Psoas muscle (tissue), 8 donors: ENCODE results near the gene MAPKAP1. TPM values are rescaled to one million over a fixed set of nuclear protein-coding genes. Genes with fewer than 3 reads are reported as not detected.

ENCODE experiments used
- ATAC-seq, 4 donors: fragments of 200-7000 bp; cut with Tn5 transposase; one replicate each; pipeline ENCODE4 v1.9.1; 2020; ENCODE audit warnings: moderate library complexity in 3 of 4, mild to moderate bottlenecking in 2 of 4
- DNase-seq, 2 donors: peaks; one replicate each; pipeline ENCODE4 v3.0.0-alpha.2; 2020
- H3K27ac ChIP-seq: fragments of 200-600 bp; one replicate; pipeline ENCODE4 v1.8.0; 2022
- H3K27me3 ChIP-seq, 3 donors: fragments of 200-600 bp in 1 of 3; one replicate each; pipeline versions ENCODE4 v1.6.1 to v1.8.0; 2013 to 2022; ENCODE audit warnings: low read length in 2 of 3, mild to moderate bottlenecking in 2 of 3, moderate library complexity in 1 of 3; ENCODE audit not compliant: insufficient read depth in 3 of 3
- H3K36me3 ChIP-seq, 2 donors: fragments of 200-600 bp in 1 of 2; one replicate each; pipeline versions ENCODE4 v1.6.1 to v1.8.0; 2013 to 2022; ENCODE audit warnings: low read depth in 1 of 2, mild to moderate bottlenecking in 1 of 2, moderate library complexity in 1 of 2; ENCODE audit not compliant: insufficient read depth in 1 of 2
- H3K4me1 ChIP-seq: fragments of 200-600 bp; one replicate; pipeline ENCODE4 v1.8.0; 2022
- H3K4me3 ChIP-seq: fragments of 200-600 bp; one replicate; pipeline ENCODE4 v1.8.0; 2022; ENCODE audit warnings: mild to moderate bottlenecking
- H3K9me3 ChIP-seq: fragments of 200-600 bp; one replicate; pipeline ENCODE4 v1.8.0; 2022
- CTCF ChIP-seq: fragments of 200-600 bp; IDR thresholded peaks from one replicate; pipeline ENCODE4 v1.8.0; 2022; ENCODE audit warnings: antibody characterized with exemption
- WGBS, 3 donors: extraction: QIAGEN DNeasy Blood & Tissue Kit; methylation state at CpG; one replicate each; pipeline versions ENCODE4 v1.1.6 to v1.1.7; 2013; 5-methylcytosine and 5-hydroxymethylcytosine counted together
- intact Hi-C, 2 donors: fragments of 100-400 bp; cut with DNase I; formaldehyde crosslinking; loops; one replicate each; pipeline versions ENCODE4 v1.11.0 to v1.14.2; 2022
- polyA plus RNA-seq, 3 donors: library from polyadenylated mRNA; stranded (reverse); fragments of 200-250 nt; gene quantifications; one replicate each; pipeline ENCODE4 v1.2.3, GENCODE V29; 2013
- total RNA-seq, 4 donors: library from RNA; stranded (reverse); fragmentation: NEBNext Ultra II Directional in 2 of 4; extraction: Animal tissue kit (Norgen Biotek cat#: 25700) in 2 of 4; gene quantifications; one replicate each; pipeline versions ENCODE4 v1.2.1 to v1.2.4, GENCODE V29; 2021 to 2023
- donor health status: healthy with polysubstance abuse.
- donor health status: DM: no; HTN: no; CAD: no; lungs with moderate emphysema.
- donor health status: Bipolar disorder and iron deficiency.
- donor health status: healthy.
- donor health status: DM: yes; HTN: yes; CAD: no.
- donor health status: DM: no; HTN: no; CAD: no.
- donor health status: DM: no; HTN: no; CAD: no.
- donor health status: DM: yes; HTN: yes; CAD: no.

MAPKAP1 gene
- total and polyA plus RNA-seq, 7 donors = 64.2 to 124 (median 90.4) TPM

GRCh38 chr9:125399666-125400065, 307.3 kb downstream of the MAPKAP1 start:
- Histone ChIP-seq H3K4me3 (no peak overlapping the region), H3K36me3 (no peaks in the 10 kb centered on the region), H3K27ac (no peak overlapping the region), H3K27me3 (no peaks in the 10 kb centered on the region), H3K9me3 (no peaks in the 10 kb centered on the region), H3K4me1 (no peaks in the 10 kb centered on the region)
- ATAC-seq (no peak), DNase-seq (no peak)
- intact Hi-C loops = loop anchor here in 1 of 2 donors (10.0 kb wide), 1 partner anchor 235 kb away; no protein-coding TSS in a partner anchor
- WGBS, 3 donors = 88 to 93% (median 89%) methylated on average over 20 of the region's 20 CpGs
- TF ChIP-seq CTCF = no peak

GRCh38 chr9:125399165-125399564, 307.8 kb downstream of the MAPKAP1 start:
- intact Hi-C loops = no loop called here
- Histone ChIP-seq H3K4me1 (no peaks in the 10 kb centered on the region), H3K36me3 (no peaks in the 10 kb centered on the region), H3K4me3 (no peak overlapping the region), H3K27me3 (no peaks in the 10 kb centered on the region), H3K9me3 (no peaks in the 10 kb centered on the region), H3K27ac (no peak overlapping the region)
- 91 to 92% (median 91%) methylated on average over 12 of the region's 12 CpGs for WGBS, 3 donors
- TF ChIP-seq CTCF = no peak
- ATAC-seq (no peak), DNase-seq (no peak)

- intact Hi-C loops = no loop called here
- Histone ChIP-seq H3K9me3 (no peaks in the 10 kb centered on the region), H3K27ac (no peak overlapping the region), H3K27me3 (no peaks in the 10 kb centered on the region), H3K4me1 (no peaks in the 10 kb centered on the region), H3K36me3 (no peaks in the 10 kb centered on the region), H3K4me3 (no peak overlapping the region)
- TF ChIP-seq CTCF = no peak
- no peak for ATAC-seq
- no peak for DNase-seq
- 97 to 98% (median 98%) methylated on average over 1 of the region's 1 CpG for WGBS, 3 donors
These were observed 308.8 kb downstream of the MAPKAP1 start for GRCh38 chr9:125398243-125398642.

- H3K4me3 ChIP-seq = no peak overlapping the region
- H3K36me3 ChIP-seq = no peaks in the 10 kb centered on the region
- no peaks in the 10 kb centered on the region for H3K9me3 ChIP-seq
- 41 to 68% (median 52%) methylated on average over 11 of the region's 11 CpGs for WGBS, 3 donors
- no peak for TF ChIP-seq CTCF
- H3K27me3 ChIP-seq = no peaks in the 10 kb centered on the region
- H3K27ac ChIP-seq = no peak overlapping the region
- intact Hi-C loops = no loop called here
- DNase-seq (no peak), ATAC-seq (no peak)
- no peaks in the 10 kb centered on the region for H3K4me1 ChIP-seq
These were observed 309.3 kb downstream of the MAPKAP1 start for GRCh38 chr9:125397736-125398135.

GRCh38 chr9:125396799-125397198, 310.2 kb downstream of the MAPKAP1 start:
- no peaks in the 10 kb centered on the region for H3K9me3 ChIP-seq
- ATAC-seq (no peak), DNase-seq (no peak)
- H3K27me3 ChIP-seq = no peaks in the 10 kb centered on the region
- no peaks in the 10 kb centered on the region for H3K36me3 ChIP-seq
- no peaks in the 10 kb centered on the region for H3K4me1 ChIP-seq
- intact Hi-C loops = no loop called here
- H3K4me3 ChIP-seq = no peak overlapping the region
- no peak overlapping the region for H3K27ac ChIP-seq
- 95 to 96% (median 95%) methylated on average over 6 of the region's 6 CpGs for WGBS, 3 donors
- TF ChIP-seq CTCF = no peak
